ENCODE measurements around the gene SLC7A9. TPM values are rescaled to one million over a fixed set of nuclear protein-coding genes. Genes with fewer than 3 reads are reported as not detected.

SLC7A9 gene
- total RNA-seq, 1 donor from 2014 or later = 0.33 TPM

DNA sequence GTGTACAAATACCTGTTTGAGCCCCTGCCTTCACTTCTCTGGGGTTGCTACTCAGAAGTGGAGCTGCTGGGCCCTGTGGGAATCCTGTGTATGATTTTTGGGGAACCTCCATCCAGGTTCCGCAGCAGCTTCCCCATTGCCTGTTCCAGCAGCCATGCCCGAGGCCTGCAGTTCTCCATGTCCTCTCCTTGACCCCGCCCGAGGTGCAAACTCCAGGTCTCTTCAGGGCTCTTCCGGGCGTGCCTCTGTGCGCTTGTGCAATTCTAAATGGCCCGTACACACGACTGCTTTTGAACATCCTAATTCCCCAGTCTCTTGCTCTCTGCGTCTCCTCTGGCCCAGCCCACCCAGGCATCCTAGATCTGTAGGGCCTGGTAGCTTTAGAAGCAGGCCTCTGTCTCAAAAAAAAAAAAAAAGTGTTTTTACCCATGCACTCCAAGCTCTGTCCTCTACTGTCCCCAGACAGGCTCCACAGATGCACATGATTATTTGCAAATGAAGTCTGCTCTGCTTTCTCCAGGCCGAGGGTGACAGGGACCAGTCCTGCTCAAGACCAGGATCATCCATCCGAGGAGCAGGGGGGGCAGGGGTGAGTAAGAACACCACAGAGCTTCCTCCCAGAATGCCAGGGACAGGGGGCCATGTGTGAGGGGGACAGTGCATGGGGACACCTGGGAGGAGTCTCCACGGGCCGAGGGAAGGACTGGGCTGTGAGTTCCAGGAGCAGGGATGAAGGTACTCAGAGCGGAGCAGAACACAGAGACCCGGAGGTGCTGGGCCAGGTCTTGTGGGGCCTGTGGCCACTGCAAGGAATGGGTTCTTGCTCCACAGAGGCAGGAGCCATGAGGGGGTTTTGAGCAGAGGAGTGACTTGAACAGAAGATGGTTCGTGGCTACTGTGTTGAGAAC is 51.7 kb downstream of the SLC7A9 start:
- peaks cover 3% of the 10 kb centered on the region for H3K4me1 Mint-ChIP-seq
- H3K27ac Mint-ChIP-seq = no peak overlapping the region
- no peak overlapping the region for H3K4me3 Mint-ChIP-seq
- ATAC-seq (ENCODE audit: low read depth) = no peak
- no peaks in the 10 kb centered on the region for H3K36me3 Mint-ChIP-seq (ENCODE audit: low read depth)
- ChIA-PET CTCF (no interaction called here), POLR2A (no interaction called here)
- H3K9me3 Mint-ChIP-seq = no peaks in the 10 kb centered on the region
- H3K27me3 Mint-ChIP-seq = peaks cover 28% of the 10 kb centered on the region
- TF ChIP-seq, protein P1, sequence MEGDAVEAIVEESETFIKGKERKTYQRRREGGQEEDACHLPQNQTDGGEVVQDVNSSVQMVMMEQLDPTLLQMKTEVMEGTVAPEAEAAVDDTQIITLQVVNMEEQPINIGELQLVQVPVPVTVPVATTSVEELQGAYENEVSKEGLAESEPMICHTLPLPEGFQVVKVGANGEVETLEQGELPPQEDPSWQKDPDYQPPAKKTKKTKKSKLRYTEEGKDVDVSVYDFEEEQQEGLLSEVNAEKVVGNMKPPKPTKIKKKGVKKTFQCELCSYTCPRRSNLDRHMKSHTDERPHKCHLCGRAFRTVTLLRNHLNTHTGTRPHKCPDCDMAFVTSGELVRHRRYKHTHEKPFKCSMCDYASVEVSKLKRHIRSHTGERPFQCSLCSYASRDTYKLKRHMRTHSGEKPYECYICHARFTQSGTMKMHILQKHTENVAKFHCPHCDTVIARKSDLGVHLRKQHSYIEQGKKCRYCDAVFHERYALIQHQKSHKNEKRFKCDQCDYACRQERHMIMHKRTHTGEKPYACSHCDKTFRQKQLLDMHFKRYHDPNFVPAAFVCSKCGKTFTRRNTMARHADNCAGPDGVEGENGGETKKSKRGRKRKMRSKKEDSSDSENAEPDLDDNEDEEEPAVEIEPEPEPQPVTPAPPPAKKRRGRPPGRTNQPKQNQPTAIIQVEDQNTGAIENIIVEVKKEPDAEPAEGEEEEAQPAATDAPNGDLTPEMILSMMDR (IDR thresholded peaks at IDR 0.05) = no peak
- no peak for DNase-seq
- intact Hi-C loops (cut with micrococcal nuclease) = no loop called here

- Mint-ChIP-seq H3K36me3 (ENCODE audit: low read depth) (no peaks in the 10 kb centered on the region), H3K4me3 (no peak overlapping the region), H3K27ac (no peak overlapping the region), H3K4me1 (peaks cover 3% of the 10 kb centered on the region), H3K27me3 (peaks cover 24% of the 10 kb centered on the region), H3K9me3 (no peaks in the 10 kb centered on the region)
- ATAC-seq (ENCODE audit: low read depth) (no peak), DNase-seq (no peak)
- TF ChIP-seq, protein P1 (IDR thresholded peaks at IDR 0.05) = no peak
- intact Hi-C loops (cut with micrococcal nuclease) = no loop called here
- ChIA-PET POLR2A (no interaction called here), CTCF (no interaction called here)
Measured at GRCh38 chr19:32816555-32817099, 52.9 kb downstream of the SLC7A9 start.

DNA sequence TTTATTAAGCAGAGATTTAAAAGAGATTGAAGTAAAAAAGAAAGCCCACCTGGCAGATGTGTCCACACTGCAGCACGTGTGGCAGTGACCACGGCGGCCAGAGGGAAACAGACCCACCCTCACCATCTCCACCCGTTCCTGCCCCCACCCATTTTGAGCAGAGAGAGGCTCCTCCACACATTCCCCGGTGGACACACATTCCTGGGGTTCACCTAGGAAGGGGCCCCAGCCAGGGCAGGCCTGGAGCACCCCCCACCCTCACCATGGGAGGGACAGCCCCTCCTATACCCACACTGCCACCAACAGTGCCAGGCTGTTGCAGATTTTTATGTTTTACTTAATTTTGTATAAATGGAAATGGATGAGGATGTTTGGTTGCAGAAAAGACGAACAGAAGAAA is 54.9 kb downstream of the SLC7A9 start:
- Mint-ChIP-seq H3K27ac (no peak overlapping the region), H3K9me3 (no peaks in the 10 kb centered on the region), H3K4me1 (peaks cover under 1% of the 10 kb centered on the region), H3K27me3 (peaks cover 12% of the 10 kb centered on the region), H3K4me3 (no peak overlapping the region), H3K36me3 (ENCODE audit: low read depth) (no peaks in the 10 kb centered on the region)
- DNase-seq (no peak), ATAC-seq (ENCODE audit: low read depth) (no peak)
- intact Hi-C loops (cut with micrococcal nuclease) = no loop called here
- TF ChIP-seq, protein P1 (IDR thresholded peaks at IDR 0.05) = no peak
- ChIA-PET POLR2A (no interaction called here), CTCF (no interaction called here)

DNA sequence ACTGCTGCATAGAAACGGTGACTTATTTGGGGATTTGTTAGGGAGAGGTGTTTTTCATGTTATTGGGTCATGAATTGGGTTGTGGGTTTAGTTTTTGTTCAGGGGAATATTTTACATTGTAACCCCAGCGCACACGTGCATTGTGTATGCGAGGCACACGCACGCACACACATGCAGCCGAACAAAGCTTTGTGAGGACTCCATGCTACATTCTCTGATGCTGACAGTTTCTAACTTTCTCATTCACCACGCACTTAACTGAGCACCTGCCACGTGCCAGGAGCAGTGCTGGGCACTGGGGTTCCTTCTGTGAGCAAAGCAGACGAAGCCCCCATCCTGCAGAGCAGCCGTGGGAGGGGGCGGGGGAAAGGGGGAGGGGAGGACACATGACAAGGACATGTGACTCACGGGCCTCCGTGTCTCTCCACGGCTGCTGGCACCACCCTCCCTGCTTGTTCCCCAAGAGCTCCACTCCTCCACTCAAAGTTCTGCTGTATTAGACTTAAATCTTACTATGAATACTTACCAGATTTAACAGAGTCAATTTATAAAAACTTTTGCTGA is 55.6 kb downstream of the SLC7A9 start:
- TF ChIP-seq, protein P1 (IDR thresholded peaks at IDR 0.05) = no peak
- no peak overlapping the region for H3K4me3 Mint-ChIP-seq
- H3K27me3 Mint-ChIP-seq = peaks cover 15% of the 10 kb centered on the region
- H3K4me1 Mint-ChIP-seq = no peaks in the 10 kb centered on the region
- ATAC-seq (ENCODE audit: low read depth) (no peak), DNase-seq (no peak)
- H3K27ac Mint-ChIP-seq = no peak overlapping the region
- POLR2A ChIA-PET = no interaction called here
- no peaks in the 10 kb centered on the region for H3K9me3 Mint-ChIP-seq
- no peaks in the 10 kb centered on the region for H3K36me3 Mint-ChIP-seq (ENCODE audit: low read depth)
- CTCF ChIA-PET = no interaction called here
- intact Hi-C loops (cut with micrococcal nuclease) = no loop called here

DNA sequence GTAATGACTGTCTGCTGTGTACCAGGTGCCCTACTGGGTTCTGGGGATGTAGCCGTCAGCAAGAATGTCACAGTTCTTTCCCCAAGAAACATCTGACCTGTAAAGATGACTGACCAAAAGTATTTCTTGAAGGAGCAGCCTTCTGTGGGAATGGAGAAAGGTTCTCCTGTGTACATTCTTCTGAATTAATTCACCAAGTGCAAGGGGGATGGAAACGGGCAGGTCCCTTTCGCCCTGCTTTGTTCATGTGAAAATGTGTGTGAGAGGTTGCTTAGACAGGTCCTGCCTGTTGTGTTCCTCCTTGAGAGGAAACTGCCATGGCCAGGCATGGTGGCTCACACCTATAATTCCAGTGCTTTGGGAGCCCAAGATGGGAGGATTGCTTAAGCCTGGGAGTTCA is 57.0 kb downstream of the SLC7A9 start:
- ChIA-PET CTCF (no interaction called here), POLR2A (no interaction called here)
- intact Hi-C loops (cut with micrococcal nuclease) = no loop called here
- TF ChIP-seq, protein P1 (IDR thresholded peaks at IDR 0.05) = no peak
- no peak for DNase-seq
- Mint-ChIP-seq H3K4me3 (no peak overlapping the region), H3K9me3 (no peaks in the 10 kb centered on the region), H3K27ac (no peak overlapping the region), H3K27me3 (peaks cover 11% of the 10 kb centered on the region), H3K4me1 (no peaks in the 10 kb centered on the region), H3K36me3 (ENCODE audit: low read depth) (no peaks in the 10 kb centered on the region)
- ATAC-seq (ENCODE audit: low read depth) = no peak

Data from activated B cell treated with CpG ODN at 0.5 μM for 24 hours (primary cell).